ENCODE data around the gene FBRSL1. TPM values are rescaled to one million over a fixed set of nuclear protein-coding genes. Genes with fewer than 3 reads are reported as not detected.
"Not testable (repeated sequence)": the region's sequence is repeated elsewhere in the genome, so short reads cannot be mapped to it uniquely, and the experiment has no call there.

FBRSL1 gene
- total and polyA plus RNA-seq, 9 donors = 6.9 to 72.9 (median 54.2) TPM

- not testable (repeated sequence) for H3K36me3 ChIP-seq (ENCODE audit: control insufficient read depth, insufficient read depth, low read length); DNase-seq; H3K27ac ChIP-seq (ENCODE audit: low read length); H3K4me1 ChIP-seq (ENCODE audit: control insufficient read depth, insufficient read depth, low read length); H3K9me3 ChIP-seq (replicated peaks; ENCODE audit: control insufficient read depth, low read depth, low read length); H3K27me3 ChIP-seq (ENCODE audit: control insufficient read depth, insufficient read depth, low read length); H3K4me3 ChIP-seq (ENCODE audit: low read length)
- WGBS (ENCODE audit: insufficient coverage) = 95% methylated on average over 12 of the region's 20 CpGs
Measured at GRCh38 chr12:132532711-132533583, 43.0 kb downstream of the FBRSL1 start.

DNA sequence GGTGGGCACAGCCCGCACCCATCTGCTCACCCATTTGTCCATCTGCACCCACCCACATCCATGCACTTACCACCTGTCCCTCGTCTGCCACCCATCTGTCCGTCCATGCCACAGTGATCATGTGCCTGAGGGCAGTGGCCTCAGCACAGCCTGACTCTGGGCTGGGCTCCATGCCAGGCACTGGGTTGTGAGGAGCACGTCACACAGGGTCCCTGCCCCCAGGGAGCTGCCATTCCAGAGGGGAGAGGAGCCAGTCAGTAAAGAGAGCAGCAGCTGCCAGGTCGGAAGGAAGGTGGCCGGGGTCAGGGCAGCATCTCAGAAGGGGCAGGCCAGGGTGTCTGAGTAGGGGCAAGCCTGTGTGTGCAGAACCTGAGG is 43.6 kb downstream of the FBRSL1 start:
- H3K4me3 ChIP-seq (ENCODE audit: low read length) = no peak overlapping the region
- H3K4me1 ChIP-seq (ENCODE audit: control insufficient read depth, insufficient read depth, low read length) = peaks cover 16% of the 10 kb centered on the region
- no peak for DNase-seq
- WGBS (ENCODE audit: insufficient coverage) = 100% methylated on average over 5 of the region's 6 CpGs
- peaks cover 2% of the 10 kb centered on the region for H3K9me3 ChIP-seq (replicated peaks; ENCODE audit: control insufficient read depth, low read depth, low read length)
- no peaks in the 10 kb centered on the region for H3K27me3 ChIP-seq (ENCODE audit: control insufficient read depth, insufficient read depth, low read length)
- H3K36me3 ChIP-seq (ENCODE audit: control insufficient read depth, insufficient read depth, low read length) = peaks cover 3% of the 10 kb centered on the region
- H3K27ac ChIP-seq (ENCODE audit: low read length) = no peak overlapping the region

DNA sequence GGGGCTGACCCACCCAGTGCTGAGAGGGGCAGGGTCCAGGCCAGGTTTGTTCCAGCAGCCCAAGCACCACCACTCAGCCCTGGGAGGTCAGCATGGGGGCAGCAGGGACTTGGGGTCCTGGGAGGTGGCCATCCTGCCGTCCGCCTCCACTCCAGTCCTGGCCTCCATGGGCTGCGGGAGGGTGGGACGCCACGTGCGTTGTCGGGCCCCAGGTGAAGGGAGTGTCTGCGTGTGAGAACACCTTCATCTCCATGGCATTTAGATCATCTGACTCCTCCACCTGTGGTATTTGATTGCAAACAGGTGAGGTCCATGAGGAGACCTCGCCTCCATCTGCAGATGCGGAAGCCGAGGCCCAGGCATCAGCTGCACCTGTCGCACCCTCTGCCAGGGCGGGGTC is 44.1 kb downstream of the FBRSL1 start:
- H3K4me1 ChIP-seq (ENCODE audit: control insufficient read depth, insufficient read depth, low read length) = peaks cover 16% of the 10 kb centered on the region
- 94% methylated on average over 5 of the region's 13 CpGs for WGBS (ENCODE audit: insufficient coverage)

DNA sequence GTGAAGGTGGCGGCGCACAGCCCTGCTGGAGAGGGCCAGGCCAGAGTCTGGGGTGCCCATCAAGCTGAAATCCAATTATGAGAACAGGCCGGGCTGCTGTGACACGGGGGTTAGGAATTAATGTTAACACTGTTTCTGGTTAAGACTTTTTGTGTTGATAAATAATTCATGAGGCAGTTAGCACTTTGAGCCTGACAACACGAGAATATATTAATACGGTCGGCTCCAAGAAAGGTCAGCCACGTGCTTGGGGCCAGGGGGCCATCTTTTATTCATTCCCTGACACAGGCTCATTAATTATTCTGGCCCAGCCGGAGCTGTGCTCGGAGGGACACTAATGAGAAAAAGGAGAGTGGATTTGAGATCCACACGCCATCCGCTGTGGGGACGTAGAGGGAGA is 45.1 kb downstream of the FBRSL1 start:
- 79% methylated on average over 9 of the region's 13 CpGs for WGBS (ENCODE audit: insufficient coverage)
- Histone ChIP-seq H3K27ac (ENCODE audit: low read length) (no peak overlapping the region), H3K4me3 (ENCODE audit: low read length) (no peak overlapping the region), H3K9me3 (replicated peaks; ENCODE audit: control insufficient read depth, low read depth, low read length) (peaks cover 2% of the 10 kb centered on the region), H3K27me3 (ENCODE audit: control insufficient read depth, insufficient read depth, low read length) (no peaks in the 10 kb centered on the region), H3K4me1 (ENCODE audit: control insufficient read depth, insufficient read depth, low read length) (peaks cover 16% of the 10 kb centered on the region), H3K36me3 (ENCODE audit: control insufficient read depth, insufficient read depth, low read length) (no peaks in the 10 kb centered on the region)
- no peak for DNase-seq

More for the DNA sequence above, 44.1 kb downstream of the FBRSL1 start:
- no peak for DNase-seq
- Histone ChIP-seq H3K4me3 (ENCODE audit: low read length) (no peak overlapping the region), H3K9me3 (replicated peaks; ENCODE audit: control insufficient read depth, low read depth, low read length) (peaks cover 2% of the 10 kb centered on the region), H3K27ac (ENCODE audit: low read length) (no peak overlapping the region), H3K36me3 (ENCODE audit: control insufficient read depth, insufficient read depth, low read length) (peaks cover 2% of the 10 kb centered on the region), H3K27me3 (ENCODE audit: control insufficient read depth, insufficient read depth, low read length) (no peaks in the 10 kb centered on the region)

- DNase-seq = no peak
- H3K27ac ChIP-seq (ENCODE audit: low read length) = no peak overlapping the region
- H3K36me3 ChIP-seq (ENCODE audit: control insufficient read depth, insufficient read depth, low read length) = no peaks in the 10 kb centered on the region
- peaks cover 2% of the 10 kb centered on the region for H3K9me3 ChIP-seq (replicated peaks; ENCODE audit: control insufficient read depth, low read depth, low read length)
- H3K27me3 ChIP-seq (ENCODE audit: control insufficient read depth, insufficient read depth, low read length) = no peaks in the 10 kb centered on the region
- 96% methylated on average over 16 of the region's 16 CpGs for WGBS (ENCODE audit: insufficient coverage)
- no peak overlapping the region for H3K4me3 ChIP-seq (ENCODE audit: low read length)
- H3K4me1 ChIP-seq (ENCODE audit: control insufficient read depth, insufficient read depth, low read length) = peaks cover 11% of the 10 kb centered on the region
Measured at GRCh38 chr12:132536102-132536876, 46.3 kb downstream of the FBRSL1 start.

DNA sequence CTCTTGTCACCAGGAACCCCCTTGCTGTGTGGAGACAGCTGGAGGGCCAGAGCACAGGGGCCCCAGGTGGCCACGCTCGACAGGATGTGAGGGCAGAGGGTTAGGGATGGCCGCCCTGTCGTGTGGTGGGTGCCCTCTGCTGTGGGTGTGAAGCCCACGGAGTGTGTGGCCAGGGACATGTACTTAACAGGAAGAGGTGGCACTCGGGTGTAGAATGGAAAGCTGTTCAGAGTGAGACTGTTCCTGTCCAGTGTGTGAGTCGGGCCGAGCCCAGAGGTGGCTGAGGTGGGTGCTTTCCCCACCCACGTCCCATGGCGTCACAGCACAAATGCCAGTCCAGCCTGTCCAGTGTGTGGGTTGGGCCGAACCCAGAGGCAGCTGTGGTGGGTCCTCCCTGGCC is 47.1 kb downstream of the FBRSL1 start:
- Histone ChIP-seq H3K27ac (ENCODE audit: low read length) (no peak overlapping the region), H3K4me3 (ENCODE audit: low read length) (no peak overlapping the region), H3K27me3 (ENCODE audit: control insufficient read depth, insufficient read depth, low read length) (no peaks in the 10 kb centered on the region), H3K4me1 (ENCODE audit: control insufficient read depth, insufficient read depth, low read length) (peaks cover 11% of the 10 kb centered on the region), H3K36me3 (ENCODE audit: control insufficient read depth, insufficient read depth, low read length) (no peaks in the 10 kb centered on the region), H3K9me3 (replicated peaks; ENCODE audit: control insufficient read depth, low read depth, low read length) (peaks cover 2% of the 10 kb centered on the region)
- WGBS (ENCODE audit: insufficient coverage) = 92% methylated on average over 10 of the region's 11 CpGs
- DNase-seq = no peak

GRCh38 chr12:132537836-132538662 is 48.1 kb downstream of the FBRSL1 start:
- H3K27ac ChIP-seq (ENCODE audit: low read length) = no peak overlapping the region
- no peaks in the 10 kb centered on the region for H3K36me3 ChIP-seq (ENCODE audit: control insufficient read depth, insufficient read depth, low read length)
- H3K27me3 ChIP-seq (ENCODE audit: control insufficient read depth, insufficient read depth, low read length) = no peaks in the 10 kb centered on the region
- DNase-seq = no peak
- H3K4me1 ChIP-seq (ENCODE audit: control insufficient read depth, insufficient read depth, low read length) = peaks cover 11% of the 10 kb centered on the region
- 74% methylated on average over 28 of the region's 29 CpGs for WGBS (ENCODE audit: insufficient coverage)
- H3K9me3 ChIP-seq (replicated peaks; ENCODE audit: control insufficient read depth, low read depth, low read length) = no peaks in the 10 kb centered on the region
- no peak overlapping the region for H3K4me3 ChIP-seq (ENCODE audit: low read length)

- Histone ChIP-seq H3K4me3 (ENCODE audit: low read length) (no peak overlapping the region), H3K4me1 (ENCODE audit: control insufficient read depth, insufficient read depth, low read length) (peaks cover 11% of the 10 kb centered on the region), H3K9me3 (replicated peaks; ENCODE audit: control insufficient read depth, low read depth, low read length) (no peaks in the 10 kb centered on the region), H3K36me3 (ENCODE audit: control insufficient read depth, insufficient read depth, low read length) (no peaks in the 10 kb centered on the region), H3K27me3 (ENCODE audit: control insufficient read depth, insufficient read depth, low read length) (no peaks in the 10 kb centered on the region), H3K27ac (ENCODE audit: low read length) (no peak overlapping the region)
- 89% methylated on average over 3 of the region's 4 CpGs for WGBS (ENCODE audit: insufficient coverage)
- no peak for DNase-seq
Measured at GRCh38 chr12:132538663-132538990, 48.7 kb downstream of the FBRSL1 start.

DNA sequence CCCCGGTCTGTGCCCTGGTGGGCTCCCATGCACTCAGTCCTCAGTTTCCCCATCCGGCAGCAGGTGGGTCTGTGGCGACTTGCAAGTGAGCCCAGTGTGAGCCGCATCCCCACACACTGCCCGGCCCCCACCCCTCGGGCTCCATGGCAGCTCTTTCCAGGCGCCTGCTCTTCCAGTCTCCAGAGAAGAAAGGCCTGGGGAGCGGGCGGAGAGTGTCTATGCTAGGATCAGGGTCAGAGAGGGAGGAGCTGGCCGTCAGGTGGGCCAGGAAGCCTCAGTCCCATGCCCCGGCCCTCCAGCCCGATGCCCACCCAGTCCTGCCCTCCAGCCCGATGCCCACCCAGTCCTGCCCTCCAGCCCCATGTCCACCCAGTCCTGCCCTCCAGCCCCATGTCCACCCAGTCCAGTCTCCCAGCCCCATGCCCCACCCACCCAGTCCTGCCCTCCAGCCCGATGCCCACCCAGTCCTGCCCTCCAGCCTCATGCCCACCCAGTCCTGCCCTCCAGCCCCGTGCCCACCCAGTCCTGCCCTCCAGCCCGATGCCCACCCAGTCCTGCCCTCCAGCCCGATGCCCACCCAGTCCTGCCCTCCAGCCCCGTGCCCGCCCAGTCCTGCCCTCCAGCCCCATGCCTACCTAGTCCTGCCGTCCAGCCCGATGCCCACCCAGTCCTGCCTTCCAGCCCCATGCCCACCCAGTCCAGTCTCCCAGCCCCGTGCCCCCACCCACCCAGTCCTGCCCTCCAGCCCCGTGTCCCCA is 49.2 kb downstream of the FBRSL1 start:
- Histone ChIP-seq H3K4me1 (ENCODE audit: control insufficient read depth, insufficient read depth, low read length) (peaks cover 11% of the 10 kb centered on the region), H3K27ac (ENCODE audit: low read length) (no peak overlapping the region), H3K27me3 (ENCODE audit: control insufficient read depth, insufficient read depth, low read length) (no peaks in the 10 kb centered on the region), H3K9me3 (replicated peaks; ENCODE audit: control insufficient read depth, low read depth, low read length) (no peaks in the 10 kb centered on the region), H3K36me3 (ENCODE audit: control insufficient read depth, insufficient read depth, low read length) (no peaks in the 10 kb centered on the region), H3K4me3 (ENCODE audit: low read length) (no peak overlapping the region)
- WGBS (ENCODE audit: insufficient coverage) = 93% methylated on average over 10 of the region's 23 CpGs
- DNase-seq = no peak

Measured in muscle of leg (tissue), 11 donors.